Lung (tissue), 12 donors: ENCODE measurements around the gene MYO1F. TPM values are rescaled to one million over a fixed set of nuclear protein-coding genes. Genes with fewer than 3 reads are reported as not detected.

Experiments
- ATAC-seq: fragments of 200-7000 bp; cut with Tn5 transposase; one replicate; pipeline ENCODE4 v1.9.1; 2020; ENCODE audit warnings: moderate number of reproducible peaks; ENCODE audit not compliant: insufficient read depth, low FRiP score
- DNase-seq, 3 donors: peaks; one replicate each; pipeline ENCODE4 v3.0.0-alpha.2; 2013 to 2017
- H3K27ac ChIP-seq, 2 donors: one replicate each; pipeline ENCODE4 v1.5.1; 2013; ENCODE audit warnings: mild to moderate bottlenecking in 2 of 2, moderate library complexity in 2 of 2, control low read depth in 1 of 2, inconsistent platforms in 1 of 2, low read depth in 1 of 2, low read length in 1 of 2
- H3K27me3 ChIP-seq, 3 donors: one replicate each; pipeline ENCODE4 v1.5.1; 2013; ENCODE audit warnings: low read length in 2 of 3; ENCODE audit not compliant: control insufficient read depth in 3 of 3, insufficient read depth in 3 of 3
- H3K36me3 ChIP-seq, 4 donors: one replicate each; pipeline ENCODE4 v1.5.1; 2013; ENCODE audit warnings: low read length in 4 of 4, mild to moderate bottlenecking in 1 of 4, moderate library complexity in 1 of 4; ENCODE audit not compliant: control insufficient read depth in 4 of 4, insufficient read depth in 4 of 4
- H3K4me1 ChIP-seq, 5 donors: one replicate each; pipeline ENCODE4 v1.5.1; 2013; ENCODE audit warnings: low read length in 5 of 5, mild to moderate bottlenecking in 2 of 5, moderate library complexity in 1 of 5; ENCODE audit not compliant: control insufficient read depth in 5 of 5, insufficient read depth in 5 of 5
- H3K4me3 ChIP-seq: one replicate; pipeline ENCODE4 v1.5.1; 2013; ENCODE audit warnings: mild to moderate bottlenecking, control low read depth, moderate library complexity
- H3K9ac ChIP-seq, 2 donors: one replicate each; pipeline ENCODE4 v1.5.1; 2013; ENCODE audit warnings: low read length in 2 of 2, control low read depth in 1 of 2; ENCODE audit not compliant: insufficient read depth in 1 of 2
- H3K9me3 ChIP-seq, 4 donors: one replicate each; pipeline ENCODE4 v1.5.1; 2013; ENCODE audit warnings: low read length in 3 of 4, mild to moderate bottlenecking in 1 of 4, moderate library complexity in 1 of 4; ENCODE audit not compliant: control insufficient read depth in 4 of 4, insufficient read depth in 3 of 4
- CTCF ChIP-seq: IDR thresholded peaks from 2 replicates; pipeline ENCODE4 v1.5.1; 2012; ENCODE audit warnings: mild to moderate bottlenecking; ENCODE audit errors: control extremely low read depth, extremely low read depth
- WGBS, 2 donors: extraction: QIAGEN DNeasy Blood & Tissue Kit; methylation state at CpG; one replicate each; pipeline ENCODE4 v1.1.7; 2013; 5-methylcytosine and 5-hydroxymethylcytosine counted together
- polyA plus RNA-seq, 2 donors: library from polyadenylated mRNA; stranded (reverse); fragments of 200-250 nt; gene quantifications; one replicate each; pipeline ENCODE4 v1.2.1, GENCODE V29; 2013
- total RNA-seq, 2 donors: library from RNA; depleted of rRNA in 1 of 2; stranded (reverse); fragments of >200 nt in 1 of 2; gene quantifications; one replicate each; pipeline ENCODE4 v1.2.1, GENCODE V29; 2014 to 2021
- donor health status: control.
- donor health status: control.
- donor health status: Bipolar disorder and iron deficiency.
- donor health status: healthy.
- donor health status: DM: yes; HTN: yes; CAD: no.

The MYO1F gene
- total and polyA plus RNA-seq, 4 donors: 23.4 to 127 (median 73.2) TPM

GRCh38 chr19:8550070-8550469 is 27.2 kb downstream of the MYO1F start:
- ATAC-seq: no peak

DNA sequence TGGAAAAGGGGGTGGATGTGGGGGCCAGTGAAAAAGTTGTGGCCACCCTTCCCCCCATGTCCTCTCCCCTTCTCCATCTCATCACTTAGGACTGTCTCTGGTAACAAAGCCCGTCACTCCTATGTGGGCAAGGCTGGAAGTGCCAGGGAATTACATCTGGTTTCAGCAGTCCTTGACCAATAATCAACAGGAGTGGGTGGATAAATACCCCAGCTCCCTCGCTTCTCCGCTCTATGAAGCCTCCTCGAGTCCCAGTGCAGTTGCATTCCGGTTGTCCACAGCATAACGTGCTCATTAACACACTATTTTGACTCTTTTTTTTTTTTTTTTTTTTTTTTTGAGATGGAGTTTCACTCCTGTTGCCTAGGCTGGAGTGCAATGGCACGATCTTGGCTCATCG is 31.5 kb downstream of the MYO1F start:
- no peak for TF ChIP-seq CTCF
- Histone ChIP-seq H3K9ac (no peak overlapping the region), H3K9me3 (no peaks in the 10 kb centered on the region), H3K27ac (no peak overlapping the region), H3K27me3 (no peaks in the 10 kb centered on the region), H3K36me3 (peaks cover 0 to 20% (median 2%) of the 10 kb centered on the region in 4 donors), H3K4me1 (no peaks in the 10 kb centered on the region), H3K4me3 (no peak overlapping the region)
- WGBS, 2 donors: 97 to 98% methylated on average over 8 of the region's 8 CpGs
- ATAC-seq (no peak), DNase-seq (no peak)

More at GRCh38 chr19:8550070-8550469, 27.2 kb downstream of the MYO1F start:
- H3K4me3 ChIP-seq: no peak overlapping the region
- H3K4me1 ChIP-seq: no peaks in the 10 kb centered on the region
- no peaks in the 10 kb centered on the region for H3K27me3 ChIP-seq
- H3K36me3 ChIP-seq: peaks cover 0 to 12% (median 2%) of the 10 kb centered on the region in 4 donors
- no peaks in the 10 kb centered on the region for H3K9me3 ChIP-seq
- DNase-seq: no peak
- H3K27ac ChIP-seq: no peak overlapping the region
- 92 to 97% methylated on average over 15 of the region's 15 CpGs for WGBS, 2 donors
- no peak for TF ChIP-seq CTCF
- H3K9ac ChIP-seq: no peak overlapping the region

DNA sequence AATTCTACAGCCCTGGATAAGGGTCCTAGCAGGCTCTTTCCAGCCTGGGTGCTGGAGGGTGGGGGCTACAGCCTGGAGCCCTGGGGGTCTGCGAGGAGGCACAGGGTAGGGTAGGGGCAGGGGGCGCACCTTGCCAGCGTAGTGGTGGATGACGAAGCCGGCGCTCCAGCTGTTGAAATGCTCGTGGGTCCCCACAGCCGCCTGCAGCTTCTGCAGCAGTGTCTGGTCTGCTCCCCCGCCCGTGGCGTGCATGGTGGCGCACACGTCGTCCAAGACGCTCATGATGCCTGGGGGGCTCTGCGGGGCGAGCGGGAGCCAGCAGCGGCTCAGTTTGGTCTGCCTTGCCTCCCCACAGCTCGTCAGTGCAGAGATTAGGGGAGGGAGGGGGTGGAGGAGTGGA is 33.1 kb downstream of the MYO1F start:
- Histone ChIP-seq H3K27me3 (no peaks in the 10 kb centered on the region), H3K4me1 (no peaks in the 10 kb centered on the region), H3K4me3 (no peak overlapping the region), H3K9ac (no peak overlapping the region), H3K36me3 (peaks cover 0 to 17% (median 2%) of the 10 kb centered on the region in 4 donors), H3K9me3 (no peaks in the 10 kb centered on the region), H3K27ac (no peak overlapping the region)
- whole genome bisulfite sequencing, 2 donors: 94 to 97% methylated on average over 20 of the region's 20 CpGs
- ATAC-seq: no peak
- no peak for TF ChIP-seq CTCF
- no peak for DNase-seq

GRCh38 chr19:8539621-8540149 is 37.6 kb downstream of the MYO1F start:
- H3K9me3 ChIP-seq: no peaks in the 10 kb centered on the region
- ATAC-seq: no peak

More at GRCh38 chr19:8539621-8540149, 37.6 kb downstream of the MYO1F start:
- 95 to 96% methylated on average over 12 of the region's 12 CpGs for WGBS, 2 donors
- DNase-seq: no peak
- Histone ChIP-seq H3K9ac (no peak overlapping the region), H3K36me3 (peaks cover 0 to 13% (median 0%) of the 10 kb centered on the region in 4 donors), H3K4me1 (no peaks in the 10 kb centered on the region), H3K4me3 (no peak overlapping the region), H3K27ac (no peak overlapping the region), H3K27me3 (no peaks in the 10 kb centered on the region)
- TF ChIP-seq CTCF: no peak
